PFSK-1 (cell line): ENCODE measurements around the gene CTNND2. TPM values are rescaled to one million over a fixed set of nuclear protein-coding genes. Genes with fewer than 3 reads are reported as not detected.

ENCODE experiments used
- FOXP2 ChIP-seq: optimal IDR thresholded peaks from 2 replicates; pipeline ENCODE3; 2011; ENCODE audit warnings: borderline replicate concordance, control low read depth, inconsistent platforms; ENCODE audit not compliant: insufficient read depth; ENCODE audit errors: extremely low read length, extremely low read depth
- POLR2AphosphoS5 ChIP-seq: IDR thresholded peaks from 2 replicates; pipeline ENCODE4 v1.6.1; 2012; ENCODE audit warnings: low read depth, mild to moderate bottlenecking, control low read depth, low read length, moderate library complexity
- SIN3A ChIP-seq: IDR thresholded peaks from 2 replicates; pipeline ENCODE4 v1.6.1; 2012; ENCODE audit warnings: mild to moderate bottlenecking, low read length, moderate library complexity, borderline replicate concordance; ENCODE audit not compliant: insufficient read depth
- TAF1 ChIP-seq: IDR thresholded peaks from 2 replicates; pipeline ENCODE4 v1.6.1; 2012; ENCODE audit warnings: low read length, control low read depth, borderline replicate concordance; ENCODE audit not compliant: insufficient read depth
- polyA plus RNA-seq: library from polyadenylated mRNA; unstranded; fragments of >200 nt; gene quantifications from one replicate; pipeline ENCODE4 v1.2.1, GENCODE V29; 2012; ENCODE audit warnings: low read depth, missing spikeins; ENCODE audit not compliant: insufficient read length
- TF ChIP-seq, protein P1 (sequence below), 2 experiments: IDR thresholded peaks; 2 replicates each; pipeline versions ENCODE4 v1.6.1 to v1.8.0; 2011 to 2012; ENCODE audit warnings: low read depth in 2 of 2, low read length in 2 of 2, control low read depth in 1 of 2, inconsistent platforms in 1 of 2, mild to moderate bottlenecking in 1 of 2, moderate library complexity in 1 of 2; ENCODE audit not compliant: insufficient read depth in 1 of 2

The CTNND2 gene, protein sequence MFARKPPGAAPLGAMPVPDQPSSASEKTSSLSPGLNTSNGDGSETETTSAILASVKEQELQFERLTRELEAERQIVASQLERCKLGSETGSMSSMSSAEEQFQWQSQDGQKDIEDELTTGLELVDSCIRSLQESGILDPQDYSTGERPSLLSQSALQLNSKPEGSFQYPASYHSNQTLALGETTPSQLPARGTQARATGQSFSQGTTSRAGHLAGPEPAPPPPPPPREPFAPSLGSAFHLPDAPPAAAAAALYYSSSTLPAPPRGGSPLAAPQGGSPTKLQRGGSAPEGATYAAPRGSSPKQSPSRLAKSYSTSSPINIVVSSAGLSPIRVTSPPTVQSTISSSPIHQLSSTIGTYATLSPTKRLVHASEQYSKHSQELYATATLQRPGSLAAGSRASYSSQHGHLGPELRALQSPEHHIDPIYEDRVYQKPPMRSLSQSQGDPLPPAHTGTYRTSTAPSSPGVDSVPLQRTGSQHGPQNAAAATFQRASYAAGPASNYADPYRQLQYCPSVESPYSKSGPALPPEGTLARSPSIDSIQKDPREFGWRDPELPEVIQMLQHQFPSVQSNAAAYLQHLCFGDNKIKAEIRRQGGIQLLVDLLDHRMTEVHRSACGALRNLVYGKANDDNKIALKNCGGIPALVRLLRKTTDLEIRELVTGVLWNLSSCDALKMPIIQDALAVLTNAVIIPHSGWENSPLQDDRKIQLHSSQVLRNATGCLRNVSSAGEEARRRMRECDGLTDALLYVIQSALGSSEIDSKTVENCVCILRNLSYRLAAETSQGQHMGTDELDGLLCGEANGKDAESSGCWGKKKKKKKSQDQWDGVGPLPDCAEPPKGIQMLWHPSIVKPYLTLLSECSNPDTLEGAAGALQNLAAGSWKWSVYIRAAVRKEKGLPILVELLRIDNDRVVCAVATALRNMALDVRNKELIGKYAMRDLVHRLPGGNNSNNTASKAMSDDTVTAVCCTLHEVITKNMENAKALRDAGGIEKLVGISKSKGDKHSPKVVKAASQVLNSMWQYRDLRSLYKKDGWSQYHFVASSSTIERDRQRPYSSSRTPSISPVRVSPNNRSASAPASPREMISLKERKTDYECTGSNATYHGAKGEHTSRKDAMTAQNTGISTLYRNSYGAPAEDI (N-terminal part only)
- polyA plus RNA-seq = not detected

DNA sequence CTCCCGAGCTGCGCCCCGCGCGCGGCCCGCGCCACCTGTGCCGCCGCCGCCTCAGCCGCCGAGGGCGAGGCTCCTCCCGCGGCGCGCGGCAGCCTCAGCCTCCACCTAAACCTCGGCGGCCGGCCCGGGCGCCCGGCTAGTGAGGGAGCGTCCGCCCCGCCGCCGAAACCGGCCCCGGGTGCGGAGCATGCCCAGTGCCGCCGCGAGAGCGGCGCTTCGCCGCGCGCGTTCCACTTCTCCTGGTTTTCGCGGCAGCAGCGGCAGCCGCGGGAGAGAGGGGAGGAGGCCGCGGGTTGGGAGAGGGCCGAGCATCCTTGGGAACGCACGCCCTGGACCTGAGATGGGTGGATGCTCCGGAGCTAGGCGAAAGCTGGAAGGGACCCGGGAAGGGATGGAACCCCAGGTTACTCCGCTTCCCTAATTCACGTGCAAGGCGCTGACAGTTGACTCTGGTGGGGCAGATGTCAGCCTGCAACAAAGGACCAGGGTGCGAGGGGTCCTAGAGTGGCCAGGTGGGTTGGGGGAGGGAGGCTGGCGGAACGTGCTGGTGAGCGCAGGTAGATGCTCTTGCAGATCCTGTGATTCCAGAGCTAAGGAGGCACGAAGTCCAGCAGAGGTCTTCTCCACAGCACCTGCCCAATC is at the start of gene CTNND2:
Gene CTNND2, minus strand, starts transcription at position 182 of the 642 bp plus-strand sequence. CDS start 593 bp downstream, outside the sequence.
- no peak for TF ChIP-seq TAF1
- TF ChIP-seq FOXP2 = no peak
- no peak for TF ChIP-seq POLR2AphosphoS5
- TF ChIP-seq, protein P1, sequence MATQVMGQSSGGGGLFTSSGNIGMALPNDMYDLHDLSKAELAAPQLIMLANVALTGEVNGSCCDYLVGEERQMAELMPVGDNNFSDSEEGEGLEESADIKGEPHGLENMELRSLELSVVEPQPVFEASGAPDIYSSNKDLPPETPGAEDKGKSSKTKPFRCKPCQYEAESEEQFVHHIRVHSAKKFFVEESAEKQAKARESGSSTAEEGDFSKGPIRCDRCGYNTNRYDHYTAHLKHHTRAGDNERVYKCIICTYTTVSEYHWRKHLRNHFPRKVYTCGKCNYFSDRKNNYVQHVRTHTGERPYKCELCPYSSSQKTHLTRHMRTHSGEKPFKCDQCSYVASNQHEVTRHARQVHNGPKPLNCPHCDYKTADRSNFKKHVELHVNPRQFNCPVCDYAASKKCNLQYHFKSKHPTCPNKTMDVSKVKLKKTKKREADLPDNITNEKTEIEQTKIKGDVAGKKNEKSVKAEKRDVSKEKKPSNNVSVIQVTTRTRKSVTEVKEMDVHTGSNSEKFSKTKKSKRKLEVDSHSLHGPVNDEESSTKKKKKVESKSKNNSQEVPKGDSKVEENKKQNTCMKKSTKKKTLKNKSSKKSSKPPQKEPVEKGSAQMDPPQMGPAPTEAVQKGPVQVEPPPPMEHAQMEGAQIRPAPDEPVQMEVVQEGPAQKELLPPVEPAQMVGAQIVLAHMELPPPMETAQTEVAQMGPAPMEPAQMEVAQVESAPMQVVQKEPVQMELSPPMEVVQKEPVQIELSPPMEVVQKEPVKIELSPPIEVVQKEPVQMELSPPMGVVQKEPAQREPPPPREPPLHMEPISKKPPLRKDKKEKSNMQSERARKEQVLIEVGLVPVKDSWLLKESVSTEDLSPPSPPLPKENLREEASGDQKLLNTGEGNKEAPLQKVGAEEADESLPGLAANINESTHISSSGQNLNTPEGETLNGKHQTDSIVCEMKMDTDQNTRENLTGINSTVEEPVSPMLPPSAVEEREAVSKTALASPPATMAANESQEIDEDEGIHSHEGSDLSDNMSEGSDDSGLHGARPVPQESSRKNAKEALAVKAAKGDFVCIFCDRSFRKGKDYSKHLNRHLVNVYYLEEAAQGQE (IDR thresholded peaks at IDR 0.05; ENCODE audit: insufficient read depth in 1 of 2, low read depth in 2 of 2, low read length in 2 of 2) = no peak
- no peak for TF ChIP-seq SIN3A

DNA sequence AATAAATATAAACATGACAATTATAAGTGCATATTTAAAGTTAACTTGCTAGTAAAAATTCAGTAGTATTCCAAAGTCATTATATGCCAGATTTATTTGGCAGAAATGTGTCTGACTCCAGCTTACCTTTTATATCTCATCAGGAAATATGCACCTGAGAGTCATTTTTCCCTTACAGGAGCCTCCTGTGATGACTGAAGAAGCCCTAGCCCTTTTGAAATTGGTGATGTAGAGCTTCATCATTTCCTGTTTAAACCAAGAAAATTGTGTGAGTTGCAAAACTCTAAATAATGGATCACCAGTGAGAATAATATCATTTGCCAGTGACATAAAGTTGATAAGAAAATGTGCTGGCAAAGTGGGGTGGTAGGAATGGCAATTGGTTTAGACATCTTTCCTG is 42.1 kb upstream of the CTNND2 start:
- TF ChIP-seq FOXP2 = no peak
- TF ChIP-seq, protein P1 (IDR thresholded peaks at IDR 0.05; ENCODE audit: insufficient read depth in 1 of 2, low read depth in 2 of 2, low read length in 2 of 2) = no peak
- no peak for TF ChIP-seq TAF1
- no peak for TF ChIP-seq SIN3A
- no peak for TF ChIP-seq POLR2AphosphoS5

DNA sequence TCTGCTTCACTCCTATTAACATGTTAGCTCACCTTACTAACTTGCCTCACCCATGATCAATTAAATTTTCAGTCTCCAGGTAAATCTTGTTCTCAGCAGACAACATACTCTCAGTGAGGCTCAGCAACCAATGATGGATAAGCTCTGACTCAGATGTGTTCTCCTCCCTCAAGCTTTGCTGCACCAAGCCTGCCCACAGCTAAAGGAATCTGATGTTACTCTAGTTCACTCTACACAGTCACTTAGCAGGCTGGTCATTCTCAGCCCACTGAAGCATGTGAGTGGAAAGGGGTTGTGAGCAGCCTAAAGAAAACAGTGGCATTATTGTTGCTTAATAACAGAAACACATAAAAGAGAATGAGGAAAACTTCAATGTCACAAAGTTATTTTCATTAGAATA is 37.3 kb upstream of the CTNND2 start:
- TF ChIP-seq, protein P1 (IDR thresholded peaks at IDR 0.05; ENCODE audit: insufficient read depth in 1 of 2, low read depth in 2 of 2, low read length in 2 of 2) = no peak
- TF ChIP-seq FOXP2 = no peak
- no peak for TF ChIP-seq POLR2AphosphoS5
- no peak for TF ChIP-seq TAF1
- TF ChIP-seq SIN3A = no peak

DNA sequence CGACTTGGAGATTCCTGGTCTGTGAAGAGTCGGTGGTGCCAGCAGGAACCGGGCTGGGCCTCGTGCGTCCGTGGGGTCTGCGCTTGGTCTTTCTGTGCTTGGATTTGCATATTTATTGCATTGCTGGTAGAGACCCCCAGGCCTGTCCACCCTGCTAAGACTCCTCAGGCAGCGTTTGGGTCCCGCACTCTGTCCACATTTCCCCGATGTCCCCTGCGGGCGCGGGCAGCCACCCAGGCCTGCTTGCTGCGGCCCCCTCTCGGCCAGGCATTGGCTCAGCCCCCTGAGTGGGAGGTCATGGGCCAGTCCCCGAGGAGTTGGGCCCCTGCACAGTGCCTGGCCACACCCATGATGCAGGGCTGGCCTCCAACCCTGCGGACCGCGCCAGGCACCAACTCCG is 27.4 kb upstream of the CTNND2 start:
- TF ChIP-seq, protein P1 (IDR thresholded peaks at IDR 0.05; ENCODE audit: insufficient read depth in 1 of 2, low read depth in 2 of 2, low read length in 2 of 2) = no peak
- no peak for TF ChIP-seq POLR2AphosphoS5
- TF ChIP-seq FOXP2 = no peak
- TF ChIP-seq TAF1 = no peak
- no peak for TF ChIP-seq SIN3A
